Inflammatory macrophage (primary cell): Measurements from ENCODE around the gene PPP1R8.
"Not testable (repeated sequence)": the region's sequence is repeated elsewhere in the genome, so short reads cannot be mapped to it uniquely, and the experiment has no call there.

Experiments
- DNase-seq, 2 donors: peaks; one replicate each; pipeline ENCODE4 v3.0.0-alpha.2; 2020 to 2022

PPP1R8 gene

GRCh38 chr1:27833470-27833869 lies 2.9 kb downstream of the PPP1R8 start:
- DNase-seq = no peak

GRCh38 chr1:27835046-27835445 lies 4.5 kb downstream of the PPP1R8 start:
- DNase-seq = no peak

DNA sequence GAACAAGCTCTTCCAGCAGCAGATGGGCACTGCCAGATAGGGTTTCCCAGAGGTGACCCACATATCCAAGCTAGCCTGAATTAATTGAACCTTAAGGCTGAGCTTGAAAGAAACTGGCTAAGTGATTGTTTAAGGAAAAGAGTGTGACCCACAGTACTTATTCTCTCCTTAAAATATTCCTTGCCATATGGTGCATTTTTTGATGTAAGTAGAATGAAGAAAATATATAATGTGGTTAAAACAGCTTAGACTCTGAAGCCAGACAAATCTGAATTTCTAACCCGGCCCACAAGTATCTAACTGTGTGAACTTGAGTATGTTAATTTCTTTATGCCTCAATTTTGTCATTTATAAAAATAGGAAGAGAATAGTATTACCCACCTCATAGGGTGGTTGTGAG lies 4.9 kb downstream of the PPP1R8 start:
- DNase-seq = no peak

DNA sequence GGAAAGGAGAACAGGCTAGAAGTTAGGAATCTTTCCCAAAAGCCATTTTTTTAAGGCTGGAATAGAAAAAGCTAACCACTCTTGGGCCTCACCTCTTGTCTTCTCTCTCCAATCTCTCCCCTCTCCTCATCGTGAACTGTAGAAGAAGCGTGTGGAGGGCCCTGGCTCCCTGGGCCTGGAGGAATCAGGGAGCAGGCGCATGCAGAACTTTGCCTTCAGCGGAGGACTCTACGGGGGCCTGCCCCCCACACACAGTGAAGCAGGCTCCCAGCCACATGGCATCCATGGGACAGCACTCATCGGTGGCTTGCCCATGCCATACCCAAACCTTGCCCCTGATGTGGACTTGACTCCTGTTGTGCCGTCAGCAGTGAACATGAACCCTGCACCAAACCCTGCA lies 19.4 kb downstream of the PPP1R8 start:
- no peak for DNase-seq

- no peak for DNase-seq
These were observed 24.5 kb downstream of the PPP1R8 start for GRCh38 chr1:27855085-27855484.

- no peak for DNase-seq
These were observed 26.2 kb downstream of the PPP1R8 start for GRCh38 chr1:27856561-27857343.

DNA sequence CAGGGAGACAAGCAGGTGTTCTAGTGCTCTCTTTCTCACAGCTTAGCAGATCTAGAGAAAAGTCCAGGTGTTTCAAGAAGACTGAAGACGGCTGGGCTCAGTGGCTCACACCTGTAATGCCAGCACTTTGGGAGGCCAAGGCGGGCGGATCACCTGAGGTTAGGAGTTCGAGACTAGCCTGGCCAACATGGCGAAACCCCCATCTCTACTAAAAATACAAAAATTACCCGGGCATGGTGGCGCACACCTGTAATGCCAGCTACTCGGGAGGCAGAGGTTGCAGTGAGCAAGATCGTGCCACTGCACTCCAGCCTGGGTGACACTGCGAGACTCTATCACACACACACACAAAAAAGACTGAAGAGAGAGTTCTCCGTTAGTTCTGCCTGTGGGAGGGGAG lies 27.0 kb downstream of the PPP1R8 start:
- not testable (repeated sequence) for DNase-seq

GRCh38 chr1:27858072-27858948 lies 27.7 kb downstream of the PPP1R8 start:
- DNase-seq = peak; percentile 85 to 92

DNA sequence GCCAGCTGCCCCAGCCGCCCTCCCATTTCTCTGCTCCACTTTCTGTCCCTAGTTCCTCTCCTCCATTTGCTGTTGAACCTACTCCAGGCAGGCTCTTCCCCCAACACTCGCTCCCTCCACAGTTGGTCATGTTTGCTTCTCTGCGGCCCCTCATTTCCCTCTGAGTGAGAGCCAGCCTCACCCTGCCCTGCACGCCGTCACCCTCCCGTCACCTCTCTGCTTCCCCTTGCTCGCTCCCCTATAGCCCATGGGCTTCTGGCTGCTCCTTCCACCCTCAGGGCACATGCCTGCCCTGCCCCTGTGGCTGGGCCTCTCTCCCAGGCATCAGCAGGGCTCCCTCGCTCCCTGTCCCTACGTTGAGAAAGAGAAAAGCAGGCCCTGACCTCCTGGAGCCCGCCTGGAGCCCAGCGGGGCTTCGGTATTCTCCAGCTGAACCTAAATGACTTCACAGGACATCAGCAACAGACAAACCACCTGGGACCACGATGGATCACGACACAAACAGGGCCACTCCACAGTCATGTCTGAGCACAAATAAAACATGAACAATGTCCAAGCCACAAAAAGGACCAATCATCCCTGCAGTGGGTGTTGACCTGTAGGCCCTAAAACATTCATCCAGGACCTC lies 28.5 kb downstream of the PPP1R8 start:
- peak in 1 of 2 donors; percentile 10 for DNase-seq

DNA sequence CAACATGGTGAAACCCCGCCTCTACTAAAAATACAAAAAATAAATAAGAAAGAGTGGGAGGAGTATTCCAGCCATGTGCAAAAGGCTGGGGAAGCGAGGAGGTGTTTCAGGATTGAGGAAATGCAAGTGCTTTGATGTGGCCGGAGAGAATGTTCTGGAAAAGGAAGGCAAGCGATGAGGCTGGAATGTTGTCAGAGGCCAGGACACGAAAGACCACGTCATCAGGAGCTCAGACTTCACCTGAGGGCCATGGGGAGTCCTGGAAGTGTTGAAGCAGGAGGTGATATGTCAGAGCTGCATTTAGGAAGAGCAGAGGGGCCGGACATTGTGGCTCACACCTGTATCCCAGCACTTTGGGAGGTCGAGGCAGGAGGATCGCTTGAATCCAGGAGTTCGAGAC lies 30.9 kb downstream of the PPP1R8 start:
- no peak for DNase-seq

GRCh38 chr1:27862004-27862403 lies 31.4 kb downstream of the PPP1R8 start:
- DNase-seq = no peak

GRCh38 chr1:27862671-27863537 lies 32.3 kb downstream of the PPP1R8 start:
- DNase-seq = peak; percentile 98 to 99

GRCh38 chr1:27863538-27863915 lies 32.9 kb downstream of the PPP1R8 start:
- DNase-seq = peak; percentile 86 to 88

DNA sequence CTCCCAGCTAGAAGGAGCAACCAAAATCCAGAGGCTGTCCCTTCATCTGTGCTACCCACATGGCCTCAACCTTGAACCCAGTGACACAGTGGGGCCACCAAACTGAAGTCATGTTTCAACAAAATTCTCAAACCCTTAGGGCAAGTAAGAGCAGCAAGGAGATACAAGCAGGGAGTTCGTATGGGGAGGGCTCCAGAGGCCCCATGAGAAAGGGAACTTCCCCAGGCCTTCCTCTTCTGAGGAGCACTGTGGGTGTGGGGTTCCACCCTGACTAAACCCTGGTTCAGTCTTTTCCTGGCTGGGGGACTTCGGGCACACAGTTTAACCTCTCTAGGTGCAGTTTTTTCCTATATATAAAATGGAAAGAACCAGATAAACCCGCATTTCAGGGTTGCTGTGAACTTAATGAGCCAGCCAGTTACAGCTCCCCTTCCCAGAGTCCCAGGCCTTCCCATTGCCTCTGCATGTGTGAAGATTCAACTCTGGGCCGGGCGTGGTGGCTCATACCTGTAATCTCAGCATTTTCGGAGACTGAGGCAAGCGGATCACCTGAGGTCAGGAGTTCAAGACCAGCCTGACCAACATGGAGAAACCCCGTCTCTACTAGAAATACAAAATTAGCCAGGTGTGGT lies 33.8 kb downstream of the PPP1R8 start:
- peak; percentile 88 to 92 for DNase-seq

DNA sequence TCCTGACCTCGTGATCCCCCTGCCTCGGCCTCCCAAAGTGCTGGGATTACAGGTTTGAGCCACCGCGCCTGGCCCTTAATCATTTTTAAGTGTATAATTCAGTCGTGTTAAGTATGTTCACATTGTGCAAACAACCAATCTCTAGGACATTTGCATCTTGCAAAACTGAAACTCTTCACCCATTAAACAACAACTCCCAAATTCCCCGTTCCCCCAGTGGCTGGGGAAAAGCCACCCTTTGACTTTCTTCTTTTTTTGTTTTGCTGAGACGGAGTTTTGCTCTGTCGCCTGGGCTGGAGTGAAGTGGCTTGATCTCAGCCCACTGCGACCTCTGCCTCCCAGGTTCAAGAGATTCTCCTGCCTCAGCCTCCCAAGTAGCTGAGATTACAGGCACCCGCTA lies 35.2 kb downstream of the PPP1R8 start:
- peak; percentile 25 to 45 for DNase-seq

DNA sequence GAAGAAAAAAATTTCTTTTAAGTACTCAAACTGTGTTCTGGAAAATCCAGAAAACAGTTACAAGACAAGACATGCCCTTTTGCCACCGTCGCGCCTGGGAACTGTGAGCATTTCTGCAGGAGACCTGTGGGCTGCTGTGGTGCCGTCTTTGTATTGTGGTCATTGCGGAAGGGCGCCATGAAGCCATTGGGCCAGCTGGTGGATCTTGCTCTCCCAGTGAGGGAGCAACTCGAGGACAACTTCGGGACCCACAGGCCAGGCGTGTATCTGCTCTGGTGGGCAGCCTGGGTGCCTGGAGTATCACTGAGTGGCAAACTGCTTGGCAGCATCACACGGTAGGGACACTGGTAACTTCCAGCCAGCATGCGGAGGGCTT lies 38.0 kb downstream of the PPP1R8 start:
- no peak for DNase-seq

- peak; percentile 45 to 70 for DNase-seq
These were observed 38.5 kb downstream of the PPP1R8 start for GRCh38 chr1:27868932-27869718.

DNA sequence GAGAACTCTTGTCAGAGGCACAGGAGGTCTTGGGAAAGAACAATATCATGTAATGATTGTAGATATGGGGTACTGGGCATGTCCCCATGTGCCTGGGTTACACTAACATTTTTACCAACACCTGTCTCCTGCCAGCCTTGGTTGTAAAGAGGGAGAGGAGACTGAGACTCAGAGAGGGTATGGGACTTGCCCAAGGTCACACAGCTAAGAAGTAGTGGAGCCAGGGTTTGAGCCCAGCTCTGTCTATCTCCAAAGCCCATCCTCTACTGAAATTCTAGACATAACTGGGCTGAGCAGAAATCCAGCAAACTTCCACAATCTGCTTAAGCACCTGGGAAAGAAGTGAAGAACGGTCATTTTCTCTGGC lies 39.1 kb downstream of the PPP1R8 start:
- no peak for DNase-seq

- not testable (repeated sequence) for DNase-seq
These were observed 40.5 kb downstream of the PPP1R8 start for GRCh38 chr1:27871076-27871475.

GRCh38 chr1:27872059-27872801 lies 41.6 kb downstream of the PPP1R8 start, which contains the start of gene THEMIS2:
Gene THEMIS2 (plus strand): TSS chr1:27872544. CDS start chr1:27872572, 28 bp downstream.
- DNase-seq = peak; percentile 43 to 71
